Renal pelvis (tissue), 4 donors: Measurements from ENCODE around the gene ZFYVE28. TPM values are rescaled to one million over a fixed set of nuclear protein-coding genes. Genes with fewer than 3 reads are reported as not detected.
"Not testable (repeated sequence)": the region's sequence is repeated elsewhere in the genome, so short reads cannot be mapped to it uniquely, and the experiment has no call there.

Experiments
- DNase-seq: peaks from one replicate; pipeline ENCODE4 v3.0.0-alpha.2; 2013
- polyA plus RNA-seq, 3 donors: library from polyadenylated mRNA; unstranded; fragments of 120-200 nt; gene quantifications; one replicate each; pipeline ENCODE4 v1.2.1, GENCODE V29; 2013; ENCODE audit not compliant: insufficient read length in 3 of 3

Gene ZFYVE28
- polyA plus RNA-seq, 3 donors = 1.7 to 3.7 (median 3.2) TPM

GRCh38 chr4:2429945-2430757 lies 11.7 kb upstream of the ZFYVE28 start:
- DNase-seq = not testable (repeated sequence)

DNA sequence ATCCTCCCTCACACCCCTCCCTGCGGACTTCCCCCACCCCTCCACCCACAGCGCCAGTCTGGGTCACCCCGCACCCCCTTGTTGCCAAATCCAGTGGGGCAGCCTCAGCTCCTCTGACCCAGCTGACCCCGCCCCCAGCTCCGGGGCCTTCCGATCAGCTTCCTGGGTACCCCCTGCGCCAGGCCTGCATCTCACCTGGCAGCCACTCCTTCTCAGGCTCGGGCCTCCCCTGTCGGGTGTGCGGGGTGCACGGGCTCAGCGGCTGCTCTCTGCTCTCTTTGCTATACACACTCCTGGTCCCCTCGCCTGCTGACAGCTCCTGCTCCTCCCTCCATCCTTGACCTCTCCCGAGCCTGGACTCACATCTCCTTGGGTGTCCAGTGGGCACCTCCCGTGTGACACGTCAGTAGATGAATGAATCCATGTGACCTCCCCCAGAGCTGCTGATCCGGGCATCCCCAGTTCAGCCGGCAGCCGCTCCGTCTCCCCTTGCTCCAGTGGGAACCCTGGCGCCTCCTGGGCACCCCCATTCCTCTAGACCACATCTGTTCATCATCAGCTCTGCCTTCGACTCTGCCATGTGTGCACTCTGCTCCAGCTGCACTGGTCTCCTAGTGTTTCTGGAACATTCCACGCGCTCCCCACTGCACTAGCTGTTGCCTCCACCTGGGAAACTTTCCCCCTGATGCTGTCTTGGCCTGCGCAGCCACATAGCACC lies 10.2 kb upstream of the ZFYVE28 start:
- DNase-seq = no peak

GRCh38 chr4:2427383-2428334 lies 9.2 kb upstream of the ZFYVE28 start:
- DNase-seq = no peak

GRCh38 chr4:2426711-2427275 lies 8.3 kb upstream of the ZFYVE28 start:
- DNase-seq = no peak

GRCh38 chr4:2426069-2426397 lies 7.6 kb upstream of the ZFYVE28 start:
- DNase-seq = no peak

DNA sequence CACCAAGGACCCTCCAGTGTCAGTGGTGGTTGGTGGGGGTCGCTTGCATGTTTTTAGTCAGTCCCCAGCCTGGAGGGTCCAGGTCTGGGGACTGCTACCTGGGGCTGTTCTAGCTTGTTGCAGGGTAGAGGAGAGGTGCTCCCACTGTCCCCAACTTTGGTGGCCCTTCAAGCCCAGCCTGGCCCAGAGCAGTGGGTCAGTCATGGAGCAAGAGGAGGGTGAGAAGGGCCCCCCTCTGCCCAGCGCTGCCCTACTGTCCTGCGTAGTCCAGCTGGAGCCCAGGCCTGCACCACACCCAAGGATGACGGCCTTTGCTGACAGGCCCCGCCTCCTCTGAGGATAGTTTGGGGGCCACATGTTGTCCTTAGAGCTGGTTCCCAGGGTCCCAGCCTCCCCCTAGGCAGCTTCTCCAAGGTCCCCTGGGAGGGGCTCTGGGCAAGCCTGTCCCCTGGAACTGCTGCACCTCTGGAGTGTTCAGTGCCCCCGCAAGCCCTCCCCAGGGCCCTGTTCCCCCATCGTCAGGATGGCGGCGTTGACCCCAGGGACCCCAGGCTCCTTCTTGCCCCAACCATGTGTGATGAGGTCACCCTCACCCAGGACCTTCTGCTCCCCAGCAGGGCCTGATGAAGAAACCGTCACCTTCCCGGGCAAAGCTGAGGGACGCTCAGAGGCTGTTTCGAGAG lies 7.1 kb upstream of the ZFYVE28 start:
- no peak for DNase-seq

GRCh38 chr4:2424581-2424980 lies 6.1 kb upstream of the ZFYVE28 start:
- no peak for DNase-seq

DNA sequence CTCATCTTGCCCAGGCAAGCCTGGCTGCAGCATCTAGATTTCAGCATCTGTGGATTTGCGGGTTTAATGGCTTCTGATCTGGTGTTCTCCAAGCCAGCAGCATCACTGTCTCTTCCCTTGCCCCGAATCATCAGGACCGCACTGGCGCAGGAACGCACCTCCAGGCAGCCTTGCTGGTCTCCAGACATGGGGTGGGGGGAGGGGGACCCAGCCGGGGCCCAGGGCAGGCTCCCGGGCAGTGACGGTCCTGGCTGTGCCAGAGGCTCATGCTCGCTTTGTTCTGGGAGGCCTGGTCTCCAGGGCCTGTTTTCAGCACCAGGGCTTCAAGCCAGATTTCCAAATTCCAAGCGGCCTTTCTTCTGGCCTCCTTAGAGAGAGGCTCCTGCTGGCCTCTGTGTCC lies 5.2 kb upstream of the ZFYVE28 start:
- DNase-seq = no peak

DNA sequence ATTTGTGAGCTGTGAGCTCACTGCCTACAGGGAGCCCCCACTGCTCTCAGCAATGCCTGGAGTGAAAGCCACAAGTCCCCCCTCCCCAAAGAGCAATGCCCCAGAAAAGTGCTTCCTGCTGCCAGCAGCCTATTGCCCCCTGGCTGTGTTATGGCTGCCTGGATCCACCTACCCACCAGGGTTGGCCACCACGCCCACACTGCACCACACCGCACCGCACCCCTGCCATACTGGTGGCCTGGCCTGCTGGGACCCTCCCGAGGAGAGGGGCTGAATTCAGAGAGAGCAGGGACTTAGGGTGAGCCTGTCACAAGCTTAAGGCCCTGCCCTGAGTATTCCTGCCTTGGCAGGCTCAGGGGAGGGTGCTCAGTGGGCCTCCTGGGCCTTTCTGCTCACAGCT lies 4.6 kb upstream of the ZFYVE28 start:
- DNase-seq = no peak

DNA sequence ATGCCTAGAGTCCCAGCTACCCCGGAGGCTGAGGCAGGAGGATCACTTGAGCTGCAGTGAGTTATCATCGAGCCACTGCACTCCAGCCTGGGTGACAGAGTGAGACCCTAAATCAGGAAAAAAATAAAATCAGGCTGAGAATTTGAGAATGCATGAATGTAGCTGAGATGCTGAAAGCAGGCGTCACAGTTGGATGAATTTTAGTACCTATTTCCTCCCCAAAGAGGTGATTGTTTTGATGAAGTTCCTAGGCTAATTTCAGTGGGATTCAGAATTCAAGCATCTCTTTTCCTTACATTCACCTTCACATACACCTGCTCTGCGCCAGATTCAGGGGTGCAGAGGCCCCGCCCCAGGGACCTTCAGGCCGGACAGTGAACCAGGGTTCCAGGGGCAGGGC lies 3.5 kb upstream of the ZFYVE28 start:
- no peak for DNase-seq

- DNase-seq = no peak
Observed at GRCh38 chr4:2419814-2420213, 1.4 kb upstream of the ZFYVE28 start.

GRCh38 chr4:2418650-2419571 lies 466 bp upstream of the ZFYVE28 start, which contains the start of gene CFAP99:
Gene CFAP99 (plus strand): TSS chr4:2418955.
- DNase-seq = peak; percentile 92

DNA sequence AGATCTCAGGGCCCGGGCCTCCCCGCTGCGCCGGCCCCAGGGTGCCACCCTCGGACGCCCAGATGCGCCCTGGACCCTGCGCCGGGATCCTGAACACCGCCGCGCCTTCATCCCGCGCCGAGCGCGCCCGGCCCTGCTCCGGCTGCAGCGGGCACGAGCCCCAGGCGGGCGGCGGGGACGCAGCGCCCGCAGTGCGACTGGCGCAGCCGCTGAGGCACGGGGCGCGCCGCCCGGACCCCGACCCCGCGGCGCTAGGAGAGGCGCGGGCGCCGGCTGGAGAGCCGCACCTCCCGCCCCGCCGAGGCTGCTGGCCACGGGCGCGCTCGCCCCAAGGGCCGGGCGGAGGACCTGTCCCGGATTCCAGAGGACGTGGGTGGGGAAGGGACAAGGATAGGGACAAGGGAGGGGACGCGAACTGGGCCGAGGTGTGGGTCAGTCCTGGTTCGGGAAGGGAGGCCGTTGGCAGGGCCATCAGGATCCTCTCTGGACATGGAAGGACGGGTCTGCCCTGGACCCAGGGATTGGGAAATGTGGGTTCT lies 1.1 kb downstream of the ZFYVE28 start:
- DNase-seq = no peak

GRCh38 chr4:2416564-2417225 lies 1.8 kb downstream of the ZFYVE28 start:
- no peak for DNase-seq

- no peak for DNase-seq
Observed at GRCh38 chr4:2415881-2416563, 2.4 kb downstream of the ZFYVE28 start.

DNA sequence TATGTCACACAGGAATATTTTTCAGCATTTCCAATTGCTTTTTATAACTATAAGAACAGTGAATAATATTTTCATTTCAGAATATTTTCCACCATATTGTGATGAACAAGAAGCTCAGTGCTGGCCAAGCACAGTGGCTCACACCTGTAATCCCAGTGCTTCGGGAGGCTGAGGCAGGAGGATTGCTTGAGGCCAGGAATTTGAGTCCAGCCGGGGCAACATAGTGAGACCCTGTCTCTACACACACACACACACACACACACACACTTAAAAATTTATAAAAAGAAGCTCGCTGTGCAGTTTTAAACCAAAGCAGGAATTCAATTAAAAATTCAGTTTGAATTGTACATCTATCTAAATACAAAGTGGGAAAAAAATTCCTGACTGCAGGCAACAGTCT lies 3.2 kb downstream of the ZFYVE28 start:
- DNase-seq = no peak

DNA sequence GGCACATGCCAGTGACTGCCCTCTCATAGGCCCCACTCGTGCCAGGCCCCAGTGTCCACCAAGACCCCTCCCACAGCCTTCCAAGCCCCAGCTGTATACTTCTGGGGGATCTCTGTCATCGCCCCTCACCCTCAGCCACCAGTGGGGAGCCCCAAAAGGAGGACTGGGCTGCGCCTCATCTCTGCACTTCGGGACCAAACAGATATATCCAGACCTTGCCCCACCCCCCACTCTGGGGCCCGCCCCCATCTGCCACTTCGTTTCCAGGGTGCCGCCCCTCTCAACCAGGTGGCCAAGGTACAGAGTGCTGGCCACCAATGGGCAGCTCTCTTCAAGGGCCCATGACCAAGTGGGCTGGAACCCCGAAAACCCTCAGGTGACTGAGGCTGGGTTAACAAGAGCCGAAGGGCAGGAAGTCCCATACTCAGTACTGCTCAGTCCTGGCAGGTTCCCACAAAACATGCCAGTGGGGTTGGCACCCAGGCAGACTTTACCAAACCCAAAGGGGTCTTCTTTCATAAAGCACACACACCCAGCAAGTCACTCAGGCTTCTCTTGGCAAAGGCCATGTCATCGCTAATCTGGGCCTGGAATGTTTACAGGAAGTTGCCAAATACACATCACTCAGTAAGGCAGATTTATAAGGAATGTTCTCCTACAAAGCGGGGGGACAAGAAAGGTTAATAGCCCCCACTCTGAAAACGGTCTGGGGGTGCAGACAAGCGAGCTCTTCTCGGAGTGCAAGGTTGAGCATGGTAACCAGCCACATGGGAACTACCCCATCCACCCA lies 4.4 kb downstream of the ZFYVE28 start:
- no peak for DNase-seq
